DND-41 (cell line): ENCODE data around the gene UBE3B.

Experiments used
- ATAC-seq: fragments of 200-7000 bp; cut with Tn5 transposase; 3 replicates; pipeline ENCODE4 v1.9.1; 2021; ENCODE audit warnings: low read depth; ENCODE audit not compliant: insufficient read depth
- DNase-seq: peaks from one replicate; pipeline ENCODE4 v3.0.0-alpha.2; 2020
- H2AFZ ChIP-seq: 2 replicates; pipeline ENCODE4 v1.6.0; 2012; ENCODE audit warnings: low read depth, low read length
- H3K27ac ChIP-seq: 2 replicates; pipeline ENCODE4 v1.5.1; 2012; ENCODE audit warnings: low read length, inconsistent platforms
- H3K27me3 ChIP-seq: fragments of 200-600 bp; sonication (generic); 2 replicates; pipeline ENCODE4 v1.6.0; 2012; ENCODE audit warnings: low read length, mild to moderate bottlenecking, inconsistent platforms; ENCODE audit not compliant: insufficient read depth, poor library complexity
- H3K36me3 ChIP-seq: 2 replicates; pipeline ENCODE4 v1.5.1; 2012; ENCODE audit warnings: low read length, inconsistent platforms; ENCODE audit not compliant: insufficient read depth
- H3K4me1 ChIP-seq: 2 replicates; pipeline ENCODE4 v1.5.1; 2012; ENCODE audit warnings: mild to moderate bottlenecking, low read length; ENCODE audit not compliant: insufficient read depth
- H3K4me2 ChIP-seq: 2 replicates; pipeline ENCODE4 v1.6.0; 2012; ENCODE audit warnings: mild to moderate bottlenecking, moderate library complexity, low read length, inconsistent platforms; ENCODE audit not compliant: insufficient read depth
- H3K4me3 ChIP-seq, 2 experiments: fragments of 200-600 bp in 1 of 2; shearing (Covaris generic) in 1 of 2; 2 replicates each; pipeline ENCODE4 v1.5.1; 2012 to 2016; ENCODE audit warnings: inconsistent platforms in 2 of 2, low read length in 2 of 2, mild to moderate bottlenecking in 2 of 2, low read depth in 1 of 2, moderate library complexity in 1 of 2
- H3K79me2 ChIP-seq: 2 replicates; pipeline ENCODE4 v1.6.0; 2012; ENCODE audit warnings: low read length, inconsistent platforms; ENCODE audit not compliant: insufficient read depth
- H3K9ac ChIP-seq: 2 replicates; pipeline ENCODE4 v1.6.0; 2012; ENCODE audit warnings: low read depth, mild to moderate bottlenecking, inconsistent platforms, low read length, moderate library complexity
- H3K9me3 ChIP-seq: 2 replicates; pipeline ENCODE4 v1.5.1; 2012; ENCODE audit warnings: low read length, moderate library complexity, mild to moderate bottlenecking, inconsistent platforms; ENCODE audit not compliant: insufficient read depth, severe bottlenecking
- H4K20me1 ChIP-seq: 2 replicates; pipeline ENCODE4 v1.6.0; 2012; ENCODE audit warnings: low read length; ENCODE audit not compliant: insufficient read depth
- CTCF ChIP-seq: IDR thresholded peaks from 2 replicates; pipeline ENCODE4 v1.5.1; 2012; ENCODE audit warnings: borderline replicate concordance, low read length, moderate library complexity, mild to moderate bottlenecking; ENCODE audit not compliant: poor library complexity, severe bottlenecking; ENCODE audit errors: extremely low read depth
- EZH2 ChIP-seq: IDR thresholded peaks from 3 replicates; pipeline ENCODE4 v1.6.1; 2012; ENCODE audit warnings: borderline replicate concordance, low read depth, mild to moderate bottlenecking, moderate library complexity, low read length, inconsistent platforms; ENCODE audit not compliant: severe bottlenecking

Gene UBE3B

GRCh38 chr12:109448707-109449390 is 28.6 kb upstream of the UBE3B start:
- Histone ChIP-seq H3K36me3 (peaks cover 65% of the 10 kb centered on the region), H3K27me3 (no peaks in the 10 kb centered on the region), H3K9me3 (no peaks in the 10 kb centered on the region), H3K4me2 (no peak overlapping the region), H3K4me1 (no peaks in the 10 kb centered on the region), H4K20me1 (peaks cover 14% of the 10 kb centered on the region), H3K27ac (no peak overlapping the region), H3K9ac (no peak overlapping the region), H3K4me3 (no peak overlapping the region), H2AFZ (no peak overlapping the region), H3K79me2 (no peaks in the 10 kb centered on the region)
- DNase-seq: no peak
- no peak for ATAC-seq
- TF ChIP-seq EZH2 (no peak), CTCF (no peak)

DNA sequence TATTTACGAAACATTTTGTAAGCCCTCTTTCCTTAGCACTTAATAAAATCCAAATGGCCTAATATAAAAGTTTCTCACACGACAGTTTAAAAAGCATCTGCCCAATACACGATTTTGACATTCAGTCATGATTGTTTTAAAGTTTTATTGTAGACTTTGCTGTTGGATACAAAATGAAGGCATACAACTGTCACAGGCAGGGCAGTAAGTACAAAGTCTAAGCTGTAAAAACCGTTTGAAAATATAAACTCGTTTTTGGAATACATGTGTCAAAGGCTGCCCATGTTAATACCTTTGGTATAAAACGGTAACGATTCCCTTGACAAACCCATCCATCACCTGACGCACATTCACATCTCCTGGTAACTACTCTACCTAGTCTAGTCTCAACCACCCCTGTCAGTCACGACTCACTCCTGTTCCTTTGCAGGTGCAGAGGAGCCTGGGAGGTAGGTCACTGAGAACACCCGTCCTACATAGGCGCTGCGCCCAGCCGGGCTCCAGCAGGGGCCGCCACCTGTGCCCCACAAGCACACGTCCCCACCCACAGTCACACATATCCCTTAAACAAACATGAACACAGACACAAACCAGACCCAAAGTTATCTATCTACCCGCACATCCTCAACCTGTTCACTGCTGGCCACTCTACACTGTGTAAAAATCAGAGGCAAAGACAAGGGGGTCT is 27.4 kb upstream of the UBE3B start:
- DNase-seq (no peak), ATAC-seq (no peak)
- Histone ChIP-seq H3K4me1 (no peaks in the 10 kb centered on the region), H3K79me2 (no peaks in the 10 kb centered on the region), H3K36me3 (peaks cover 74% of the 10 kb centered on the region), H3K27me3 (no peaks in the 10 kb centered on the region), H3K9ac (no peak overlapping the region), H3K9me3 (no peaks in the 10 kb centered on the region), H4K20me1 (peaks cover 14% of the 10 kb centered on the region), H2AFZ (no peak overlapping the region), H3K4me2 (no peak overlapping the region), H3K27ac (no peak overlapping the region), H3K4me3 (no peak overlapping the region)
- TF ChIP-seq CTCF (no peak), EZH2 (no peak)

DNA sequence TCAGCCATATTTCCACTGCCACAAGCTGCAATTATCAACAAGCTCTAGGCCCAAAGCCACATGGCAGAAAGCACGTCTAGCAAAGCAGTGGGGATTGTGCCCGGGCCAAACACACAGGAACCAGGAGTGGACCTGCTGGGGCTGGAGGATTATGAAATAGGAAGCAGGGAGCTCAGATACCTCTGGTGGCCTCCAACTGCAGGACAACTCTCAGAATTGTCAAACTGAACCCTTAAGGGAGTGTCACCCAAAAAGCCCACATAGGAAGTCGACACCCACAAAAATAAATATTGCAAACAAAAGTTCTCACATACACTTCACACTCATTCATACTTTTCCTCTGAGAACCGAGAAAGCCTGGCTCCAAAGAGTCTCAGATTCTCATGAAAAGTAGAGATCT is 26.5 kb upstream of the UBE3B start:
- H3K27me3 ChIP-seq: no peaks in the 10 kb centered on the region
- H3K27ac ChIP-seq: no peak overlapping the region
- H3K4me3 ChIP-seq: no peak overlapping the region
- H3K4me1 ChIP-seq: no peaks in the 10 kb centered on the region
- TF ChIP-seq EZH2 (no peak), CTCF (no peak)
- peaks cover 14% of the 10 kb centered on the region for H4K20me1 ChIP-seq
- DNase-seq (no peak), ATAC-seq (no peak)
- no peak overlapping the region for H3K4me2 ChIP-seq
- H3K9ac ChIP-seq: no peak overlapping the region
- H3K79me2 ChIP-seq: no peaks in the 10 kb centered on the region
- peaks cover 84% of the 10 kb centered on the region for H3K36me3 ChIP-seq
- H3K9me3 ChIP-seq: no peaks in the 10 kb centered on the region
- no peak overlapping the region for H2AFZ ChIP-seq
